ENCODE data around the gene LRRC32. TPM values are rescaled to one million over a fixed set of nuclear protein-coding genes. Genes with fewer than 3 reads are reported as not detected.

The LRRC32 gene
- polyA plus RNA-seq, 1 donor (not counting 4 experiments of a cell fraction or from before 2014, with no cell fraction given) = not detected

- H3K9me3 ChIP-seq (ENCODE audit: control insufficient read depth, low read depth, low read length) = no peaks in the 10 kb centered on the region
- DNase-seq (ENCODE audit: low read depth, low spot score) (no peak), FAIRE-seq (no peak)
- H3K27me3 ChIP-seq (ENCODE audit: control insufficient read depth, extremely low read depth, insufficient read depth, low read length) = no peaks in the 10 kb centered on the region
- TF ChIP-seq CTCF (optimal IDR thresholded peaks at IDR 0.05 in 1 of 3, IDR thresholded peaks at IDR 0.05 in 1 of 3, conservative IDR thresholded peaks at IDR 0.05 in 1 of 3; ENCODE audit: extremely low read depth in 1 of 3, insufficient read depth in 2 of 3, low read length in 3 of 3) (no peak), EZH2 (IDR thresholded peaks at IDR 0.05; ENCODE audit: low read length) (no peak)
- peaks cover 12% of the 10 kb centered on the region for H3K4me1 ChIP-seq (ENCODE audit: control insufficient read depth, extremely low read depth, insufficient read depth, low read length)
- dilution Hi-C loops (cut with MboI; ENCODE audit: extremely low pct_ligation_motif_present, low sequenced_read_pairs) = no loop called here
- no peaks in the 10 kb centered on the region for H3K9me1 ChIP-seq (ENCODE audit: control insufficient read depth, extremely low read depth, insufficient read depth, low read length)
- H3K4me2 ChIP-seq (ENCODE audit: control insufficient read depth, extremely low read depth, insufficient read depth, low read depth, low read length) = no peak overlapping the region
- no peak overlapping the region for H3K27ac ChIP-seq (ENCODE audit: control insufficient read depth, insufficient read depth, low read length)
- no peak overlapping the region for H3K4me3 ChIP-seq (ENCODE audit: control insufficient read depth in 2 of 3, extremely low read depth in 1 of 3, insufficient read depth in 2 of 3, low read depth in 1 of 3, low read length in 3 of 3)
- H2AFZ ChIP-seq (ENCODE audit: control insufficient read depth, low read length) = no peak overlapping the region
- no peaks in the 10 kb centered on the region for H3K79me2 ChIP-seq (ENCODE audit: control insufficient read depth, insufficient read depth, low read length)
- no peaks in the 10 kb centered on the region for H4K20me1 ChIP-seq (ENCODE audit: control insufficient read depth, extremely low read depth, insufficient read depth, low read length)
- no peaks in the 10 kb centered on the region for H3K36me3 ChIP-seq (ENCODE audit: control insufficient read depth in 2 of 2, extremely low read depth in 1 of 2, insufficient read depth in 2 of 2, low read length in 2 of 2)
- H3K9ac ChIP-seq (ENCODE audit: control insufficient read depth, extremely low read depth, insufficient read depth, low read length) = no peak overlapping the region
Measured at GRCh38 chr11:76617553-76618265, 52.8 kb downstream of the LRRC32 start.

GRCh38 chr11:76616676-76617552 is 53.6 kb downstream of the LRRC32 start:
- Histone ChIP-seq H3K4me3 (ENCODE audit: control insufficient read depth in 2 of 3, extremely low read depth in 1 of 3, insufficient read depth in 2 of 3, low read depth in 1 of 3, low read length in 3 of 3) (no peak overlapping the region), H3K9ac (ENCODE audit: control insufficient read depth, extremely low read depth, insufficient read depth, low read length) (no peak overlapping the region), H3K9me3 (ENCODE audit: control insufficient read depth, low read depth, low read length) (no peaks in the 10 kb centered on the region), H4K20me1 (ENCODE audit: control insufficient read depth, extremely low read depth, insufficient read depth, low read length) (no peaks in the 10 kb centered on the region), H3K27me3 (ENCODE audit: control insufficient read depth, extremely low read depth, insufficient read depth, low read length) (no peaks in the 10 kb centered on the region), H3K36me3 (ENCODE audit: control insufficient read depth in 2 of 2, extremely low read depth in 1 of 2, insufficient read depth in 2 of 2, low read length in 2 of 2) (no peaks in the 10 kb centered on the region), H3K79me2 (ENCODE audit: control insufficient read depth, insufficient read depth, low read length) (no peaks in the 10 kb centered on the region), H3K4me2 (ENCODE audit: control insufficient read depth, extremely low read depth, insufficient read depth, low read depth, low read length) (no peak overlapping the region), H3K9me1 (ENCODE audit: control insufficient read depth, extremely low read depth, insufficient read depth, low read length) (no peaks in the 10 kb centered on the region), H3K27ac (ENCODE audit: control insufficient read depth, insufficient read depth, low read length) (no peak overlapping the region), H3K4me1 (ENCODE audit: control insufficient read depth, extremely low read depth, insufficient read depth, low read length) (peaks cover 12% of the 10 kb centered on the region), H2AFZ (ENCODE audit: control insufficient read depth, low read length) (no peak overlapping the region)
- no peak for TF ChIP-seq EZH2 (IDR thresholded peaks at IDR 0.05; ENCODE audit: low read length)
- no peak for TF ChIP-seq CTCF (optimal IDR thresholded peaks at IDR 0.05 in 1 of 3, IDR thresholded peaks at IDR 0.05 in 1 of 3, conservative IDR thresholded peaks at IDR 0.05 in 1 of 3; ENCODE audit: extremely low read depth in 1 of 3, insufficient read depth in 2 of 3, low read length in 3 of 3)
- DNase-seq (ENCODE audit: low read depth, low spot score) (no peak), FAIRE-seq (no peak)
- dilution Hi-C loops (cut with MboI; ENCODE audit: extremely low pct_ligation_motif_present, low sequenced_read_pairs) = no loop called here

All from keratinocyte (primary cell).